AML-193 (cell line): ENCODE measurements around the gene OR52K2.
"Not testable (repeated sequence)": the region's sequence is repeated elsewhere in the genome, so short reads cannot be mapped to it uniquely, and the experiment has no call there.

Experiments
- DNase-seq, 2 experiments: peaks; one replicate each; lab custom pipeline; 2025; lab: John Stamatoyannopoulos, UW

Gene OR52K2

GRCh38 chr11:4448995-4449394, at the start of gene OR52K2:
TSS of gene OR52K2 (plus strand) at chr11:4449295. CDS start at chr11:4449340, 45 bp downstream.
- peak; percentile 5 to 19 for DNase-seq

DNA sequence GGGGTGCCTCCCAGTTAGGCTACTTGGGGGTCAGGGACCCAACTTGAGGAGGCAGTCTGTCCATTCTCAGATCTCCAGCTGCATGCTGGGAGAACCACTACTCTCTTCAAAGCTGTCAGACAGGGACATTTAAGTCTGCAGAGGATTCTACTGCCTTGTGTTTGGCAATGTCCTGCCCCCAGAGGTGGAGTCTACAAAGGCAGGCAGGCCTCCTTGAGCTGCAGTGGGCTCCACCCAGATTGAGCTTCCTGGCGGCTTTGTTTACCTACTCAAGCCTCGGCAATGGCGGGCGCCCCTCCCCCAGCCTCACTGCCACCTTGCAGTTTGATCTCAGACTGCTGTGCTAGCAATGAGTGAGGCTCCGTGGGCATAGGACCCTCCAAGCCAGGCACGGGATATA, 42.9 kb upstream of the OR52K2 start:
- DNase-seq: not testable (repeated sequence)

GRCh38 chr11:4416306-4416705, 32.8 kb upstream of the OR52K2 start:
- DNase-seq: no peak

GRCh38 chr11:4416816-4417215, 32.3 kb upstream of the OR52K2 start:
- DNase-seq: no peak

GRCh38 chr11:4418403-4418802, 30.7 kb upstream of the OR52K2 start:
- no peak for DNase-seq

GRCh38 chr11:4430051-4430450, 19.0 kb upstream of the OR52K2 start:
- DNase-seq: no peak

GRCh38 chr11:4433856-4434255, 15.2 kb upstream of the OR52K2 start:
- peak; percentile 64 to 68 for DNase-seq

DNA sequence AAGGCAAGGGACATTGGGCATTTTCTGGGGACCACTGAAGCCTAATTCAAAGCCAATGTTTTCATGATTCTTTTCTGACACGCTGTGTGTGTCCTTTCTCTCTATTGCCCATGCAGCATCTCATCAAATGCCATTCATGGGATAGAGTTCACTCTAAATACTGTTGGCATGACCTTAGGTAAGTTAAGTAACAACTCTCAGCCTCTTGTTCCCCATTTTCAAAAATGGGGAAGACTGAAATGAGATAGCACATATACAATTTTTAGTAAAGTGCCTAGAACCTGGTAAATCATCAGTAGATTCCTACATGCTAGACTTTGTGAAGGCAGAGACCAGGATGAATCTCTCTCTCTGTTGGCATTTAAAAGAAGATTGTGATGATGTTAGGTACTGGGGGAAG, 12.7 kb upstream of the OR52K2 start:
- DNase-seq: peak; percentile 42 to 50

DNA sequence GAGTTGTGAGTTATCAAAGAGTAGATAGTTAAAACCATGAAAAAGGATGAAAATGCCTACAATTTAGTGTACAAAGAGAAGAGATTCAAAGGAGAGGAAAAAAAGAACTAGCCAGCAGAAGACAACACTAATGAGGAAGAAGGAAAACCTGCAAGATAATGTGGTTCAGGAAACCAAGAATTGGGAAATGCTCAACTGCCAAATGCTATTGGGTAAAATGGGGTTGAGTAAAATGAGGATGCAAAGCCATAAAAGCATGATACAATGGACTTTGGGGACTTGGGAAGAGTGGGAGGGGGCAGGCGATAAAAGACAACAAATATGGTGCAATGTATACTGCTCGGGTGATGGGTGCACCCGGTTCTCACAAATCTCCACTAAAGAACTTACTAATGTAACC, 7.6 kb upstream of the OR52K2 start:
- DNase-seq: peak; percentile 87 to 90

GRCh38 chr11:4443232-4443891, 5.7 kb upstream of the OR52K2 start:
- no peak for DNase-seq

GRCh38 chr11:4453118-4453517, 4.0 kb downstream of the OR52K2 start:
- no peak for DNase-seq

DNA sequence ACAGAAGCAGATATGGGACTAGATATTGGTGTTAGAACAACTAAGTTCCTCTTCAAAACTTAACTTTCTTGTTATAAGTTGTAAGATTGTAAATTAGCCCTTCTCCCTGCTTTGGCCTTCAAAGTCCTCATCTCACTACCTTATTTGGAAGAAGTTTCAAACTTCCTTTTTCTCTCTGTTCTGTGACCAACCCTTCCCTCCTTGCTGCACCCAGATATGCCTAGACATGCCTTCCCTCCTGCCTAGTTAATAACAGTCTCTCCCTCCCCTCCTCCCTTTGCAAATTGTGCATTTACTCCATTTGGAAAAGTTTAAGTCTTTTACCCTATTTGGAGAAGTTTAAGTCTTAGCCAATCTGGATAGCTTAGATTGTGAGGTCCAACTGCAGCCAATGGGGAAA, 4.9 kb downstream of the OR52K2 start:
- DNase-seq: peak; percentile 26 to 49

GRCh38 chr11:4455419-4455818, 6.3 kb downstream of the OR52K2 start:
- peak; percentile 97 for DNase-seq

DNA sequence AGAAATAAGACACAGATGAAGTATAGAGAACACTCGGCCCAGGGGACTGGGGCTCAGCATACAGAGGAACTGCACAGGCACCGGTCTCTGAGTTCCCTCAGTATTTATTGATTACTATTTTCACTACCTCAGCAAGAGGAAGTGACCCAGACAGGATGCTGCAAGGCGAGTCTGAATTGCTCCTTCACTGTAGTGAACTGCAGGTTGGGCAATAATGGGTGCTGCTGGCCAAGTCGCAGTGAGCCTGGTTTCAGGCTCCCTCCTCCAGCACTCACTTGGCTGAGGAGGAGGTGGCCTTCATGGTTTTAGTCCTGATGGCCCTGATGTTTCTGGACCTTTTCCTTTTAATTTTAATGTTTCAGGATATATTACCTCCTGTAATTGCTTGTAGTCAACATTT, 10.4 kb downstream of the OR52K2 start:
- DNase-seq: peak; percentile 89

DNA sequence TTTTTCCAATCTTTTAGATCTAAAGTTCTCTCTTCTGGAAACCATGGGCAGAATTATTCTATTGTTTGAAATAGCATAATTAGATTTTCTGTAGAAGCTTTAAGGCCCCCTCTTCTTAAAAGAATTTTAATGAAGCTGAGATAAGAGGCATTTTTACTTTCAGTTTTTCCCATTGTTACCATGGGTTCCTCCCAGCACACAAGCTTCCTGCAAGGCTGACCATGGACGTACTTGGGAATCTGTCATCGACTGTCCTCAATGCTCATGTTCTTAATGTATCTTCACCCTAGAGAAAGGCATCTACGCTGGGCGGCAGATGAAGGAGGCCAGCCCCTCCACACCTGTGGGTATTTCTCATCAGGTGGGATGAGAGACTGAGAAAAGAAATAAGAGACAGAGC, 11.1 kb downstream of the OR52K2 start:
- DNase-seq: no peak

GRCh38 chr11:4464216-4465159, 15.4 kb downstream of the OR52K2 start:
- DNase-seq: no peak

GRCh38 chr11:4465407-4465806, 16.3 kb downstream of the OR52K2 start:
- no peak for DNase-seq

DNA sequence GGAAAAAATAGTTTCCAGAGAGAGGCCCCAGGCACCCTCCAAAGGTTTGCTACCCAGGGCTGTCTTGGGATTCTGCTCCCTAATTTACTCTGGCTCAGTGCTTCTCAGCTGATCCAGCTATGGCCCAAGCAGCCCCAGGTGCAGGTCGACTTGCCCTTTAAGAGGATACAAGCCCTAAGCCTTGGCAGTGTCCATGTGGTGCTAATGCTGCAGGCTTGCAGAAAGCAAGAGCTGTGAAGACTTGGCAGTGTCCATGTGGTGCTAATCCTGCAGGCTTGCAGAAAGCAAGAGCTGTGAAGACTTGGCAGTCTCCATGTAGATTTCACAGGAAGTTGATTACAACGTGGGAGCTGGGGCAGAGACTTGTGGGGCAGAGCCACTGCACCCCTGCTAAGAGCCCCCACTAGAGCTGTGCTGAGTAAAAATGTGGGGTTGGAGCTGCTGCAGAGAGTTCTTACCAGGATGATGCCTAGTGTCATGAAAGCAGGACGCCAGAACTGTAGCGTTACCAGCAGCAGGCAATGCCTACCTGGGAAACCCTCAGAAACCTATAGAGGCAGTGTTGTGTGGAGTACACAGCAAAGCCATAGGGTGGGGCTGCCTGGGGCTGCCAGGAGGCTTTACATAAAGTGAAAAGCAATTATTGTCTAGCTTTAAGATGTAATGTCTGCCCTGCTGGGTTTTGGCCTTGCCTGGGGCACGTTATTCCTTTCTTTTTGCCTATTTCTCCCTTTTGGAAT, 17.2 kb downstream of the OR52K2 start:
- DNase-seq: no peak

DNA sequence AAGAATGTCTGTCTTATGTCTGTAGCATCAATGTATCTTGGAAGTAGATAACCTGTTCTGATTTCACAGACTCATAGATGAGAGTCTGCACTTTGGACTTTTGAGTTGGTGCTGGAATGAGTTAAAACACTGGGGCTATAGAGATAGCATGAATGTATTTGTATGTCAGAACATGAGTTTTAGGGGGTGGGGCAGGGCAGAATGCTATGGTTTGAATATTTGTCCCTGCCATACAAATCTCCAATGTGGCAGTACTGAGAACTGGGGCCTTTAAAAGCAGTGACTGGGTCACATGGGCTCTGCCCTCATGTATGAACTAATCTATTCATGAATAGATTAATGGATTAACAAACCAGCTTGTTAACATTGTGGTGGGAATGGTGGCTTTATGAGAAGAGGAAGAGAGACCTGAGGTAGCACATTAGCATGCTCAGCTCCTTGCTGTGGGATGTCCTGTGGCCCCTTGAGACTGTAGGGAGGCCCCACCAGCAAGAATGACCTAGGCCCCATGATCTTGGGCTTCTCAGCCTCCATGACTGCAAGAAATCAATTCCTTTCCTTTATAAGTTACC, 17.9 kb downstream of the OR52K2 start:
- no peak for DNase-seq

DNA sequence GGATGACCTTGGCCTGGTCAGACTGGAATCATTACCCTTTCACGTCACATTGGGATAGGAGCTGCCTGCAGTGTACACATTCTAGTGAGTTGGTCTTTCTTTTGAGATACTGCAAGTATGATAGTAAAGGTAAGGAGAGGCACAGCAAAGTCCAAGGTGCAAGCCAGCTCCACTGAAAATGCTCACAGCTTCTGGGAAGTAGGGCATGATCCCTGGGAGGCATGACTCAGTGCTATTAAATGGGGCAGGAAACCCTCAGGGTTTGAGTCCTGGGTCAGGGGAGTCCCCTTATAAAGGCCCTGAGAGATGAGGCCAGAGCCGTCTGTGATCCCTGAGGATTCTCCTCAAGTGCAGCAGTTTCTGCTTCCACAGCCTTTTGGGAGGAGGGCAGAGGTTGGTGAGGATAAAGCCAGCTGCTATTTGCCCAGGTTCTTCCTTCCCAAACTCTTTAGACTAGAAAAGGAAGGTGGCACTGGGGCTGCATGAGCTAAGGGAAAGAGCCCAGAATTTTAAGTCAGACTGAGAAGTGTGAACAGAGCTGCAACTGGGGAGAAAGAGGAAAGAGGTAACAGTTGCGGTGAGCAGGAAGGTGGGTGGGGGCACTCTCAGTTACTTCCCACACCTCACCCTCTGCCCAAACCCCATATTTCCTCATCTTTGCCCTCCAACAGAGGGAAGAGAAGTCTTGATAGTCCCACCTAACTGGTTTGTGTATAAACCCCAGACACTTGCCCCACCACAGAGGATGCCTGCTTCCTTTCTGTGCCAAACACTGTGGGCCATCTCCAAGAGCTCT, 18.9 kb downstream of the OR52K2 start:
- peak; percentile 51 to 63 for DNase-seq

GRCh38 chr11:4479644-4480043, 30.5 kb downstream of the OR52K2 start:
- DNase-seq: no peak
